HEK293 (cell line): ENCODE measurements around the gene PIP5K1C.

Source experiments
- CTCF ChIA-PET: fragments of 350-600 bp; formaldehyde crosslinking; extraction: SDS; loops from one replicate; lab custom pipeline; 2021; ENCODE audit warnings: antibody characterized with exemption; lab: Yijun Ruan, JAX
- POLR2A ChIA-PET: fragments of 300-600 bp; formaldehyde crosslinking; extraction: SDS; loops from one replicate; lab custom pipeline; 2020; ENCODE audit warnings: antibody characterized with exemption, inconsistent platforms; lab: Yijun Ruan, JAX
- H3K27ac ChIP-seq: fragments of 200-500 bp; sonication (Bioruptor generic); 2 replicates; pipeline ENCODE4 v1.5.1; 2014; ENCODE audit warnings: low read depth, low read length, control low read depth, inconsistent platforms; ENCODE audit errors: extremely low read depth
- H3K36me3 ChIP-seq, 2 experiments: fragments of 200-500 bp in 1 of 2; sonication (Bioruptor generic) in 1 of 2; 1 replicate in 1 of 2; 2 replicates in 1 of 2; pipeline ENCODE4 v1.5.1; 2014 to 2017; ENCODE audit warnings: inconsistent platforms in 2 of 2, low read length in 2 of 2; ENCODE audit not compliant: control insufficient read depth in 2 of 2, insufficient read depth in 1 of 2
- H3K4me1 ChIP-seq: fragments of 200-500 bp; sonication (Bioruptor generic); 2 replicates; pipeline ENCODE4 v1.5.1; 2014; ENCODE audit warnings: mild to moderate bottlenecking, low read length, inconsistent platforms; ENCODE audit not compliant: control insufficient read depth, insufficient read depth
- H3K4me3 ChIP-seq: 2 replicates; pipeline ENCODE4 v1.5.1; 2011; ENCODE audit warnings: low read depth, mild to moderate bottlenecking, control low read depth, low read length, moderate library complexity
- H3K9me3 ChIP-seq: fragments of 200-500 bp; sonication (Bioruptor generic); 2 replicates; pipeline ENCODE4 v1.5.1; 2014; ENCODE audit warnings: low read depth, low read length, inconsistent platforms; ENCODE audit not compliant: control insufficient read depth, insufficient read depth
- ELK4 ChIP-seq: IDR thresholded peaks from 2 replicates; pipeline ENCODE4 v1.6.1; 2011; ENCODE audit warnings: mild to moderate bottlenecking, low read depth, low read length, borderline replicate concordance
- GLIS1 ChIP-seq: fragments of 450-650 bp; formaldehyde crosslinking; IDR thresholded peaks from 2 replicates; pipeline ENCODE4 v1.5.1; 2016; ENCODE audit warnings: missing biosample characterization, missing genetic modification characterization
- SCRT2 ChIP-seq: fragments of 450-650 bp; formaldehyde crosslinking; IDR thresholded peaks from 2 replicates; pipeline ENCODE4 v1.5.1; 2016; ENCODE audit warnings: missing biosample characterization, missing genetic modification characterization
- ZEB2 ChIP-seq: fragments of 450-650 bp; formaldehyde crosslinking; IDR thresholded peaks from 2 replicates; pipeline ENCODE4 v1.5.1; 2016; ENCODE audit warnings: missing biosample characterization, missing genetic modification characterization
- ZFP3 ChIP-seq: fragments of 450-650 bp; formaldehyde crosslinking; IDR thresholded peaks from 2 replicates; pipeline ENCODE4 v1.5.1; 2016; ENCODE audit warnings: low read depth, missing biosample characterization, missing genetic modification characterization
- ZNF169 ChIP-seq: fragments of 450-650 bp; formaldehyde crosslinking; IDR thresholded peaks from 2 replicates; pipeline ENCODE4 v1.5.1; 2016; ENCODE audit warnings: missing biosample characterization, missing genetic modification characterization
- ZNF214 ChIP-seq: fragments of 450-650 bp; formaldehyde crosslinking; IDR thresholded peaks from 2 replicates; pipeline ENCODE4 v1.5.1; 2017; ENCODE audit warnings: missing biosample characterization, mild to moderate bottlenecking, missing genetic modification characterization, borderline replicate concordance
- ZNF473 ChIP-seq: fragments of 450-650 bp; formaldehyde crosslinking; IDR thresholded peaks from 2 replicates; pipeline ENCODE4 v1.5.1; 2017; ENCODE audit warnings: missing biosample characterization, missing genetic modification characterization
- ZNF521 ChIP-seq: fragments of 450-650 bp; formaldehyde crosslinking; IDR thresholded peaks from 2 replicates; pipeline ENCODE4 v1.5.1; 2017; ENCODE audit warnings: missing biosample characterization, mild to moderate bottlenecking, missing genetic modification characterization
- ZNF677 ChIP-seq: fragments of 450-650 bp; IDR thresholded peaks from 2 replicates; pipeline ENCODE4 v1.5.0; 2018; ENCODE audit warnings: missing biosample characterization, mild to moderate bottlenecking, missing genetic modification characterization, moderate library complexity
- ZNF747 ChIP-seq: fragments of 450-650 bp; formaldehyde crosslinking; IDR thresholded peaks from 2 replicates; pipeline ENCODE4 v1.5.1; 2016; ENCODE audit warnings: missing biosample characterization, missing genetic modification characterization
- ZNF768 ChIP-seq: fragments of 450-650 bp; formaldehyde crosslinking; IDR thresholded peaks from 2 replicates; pipeline ENCODE4 v1.5.1; 2018; ENCODE audit warnings: missing biosample characterization, mild to moderate bottlenecking, missing genetic modification characterization
- TF ChIP-seq, protein P1 (sequence below): fragments of 450-650 bp; formaldehyde crosslinking; IDR thresholded peaks from 2 replicates; pipeline ENCODE4 v1.5.1; 2017; ENCODE audit warnings: missing biosample characterization, missing genetic modification characterization
- TF ChIP-seq, protein P2 (sequence below): fragments of 450-650 bp; formaldehyde crosslinking; IDR thresholded peaks from 2 replicates; pipeline ENCODE4 v1.5.1; 2016; ENCODE audit warnings: missing biosample characterization, missing genetic modification characterization
- TF ChIP-seq, protein P3 (sequence below): fragments of 450-650 bp; formaldehyde crosslinking; IDR thresholded peaks from 2 replicates; pipeline ENCODE4 v1.5.1; 2016; ENCODE audit warnings: missing biosample characterization, missing genetic modification characterization
- TF ChIP-seq, protein P4 (sequence below): fragments of 450-650 bp; formaldehyde crosslinking; IDR thresholded peaks from 2 replicates; pipeline ENCODE4 v1.5.0; 2017; ENCODE audit warnings: missing biosample characterization, missing genetic modification characterization, borderline replicate concordance
- TF ChIP-seq, protein P5 (sequence below): sonication (generic); formaldehyde crosslinking; IDR thresholded peaks from 2 replicates; pipeline ENCODE4 v1.8.1; 2022; ENCODE audit warnings: mild to moderate bottlenecking, moderate library complexity, missing genetic modification reagents

PIP5K1C gene

GRCh38 chr19:3725121-3725520 lies 24.9 kb upstream of the PIP5K1C start:
- TF ChIP-seq, protein P1, sequence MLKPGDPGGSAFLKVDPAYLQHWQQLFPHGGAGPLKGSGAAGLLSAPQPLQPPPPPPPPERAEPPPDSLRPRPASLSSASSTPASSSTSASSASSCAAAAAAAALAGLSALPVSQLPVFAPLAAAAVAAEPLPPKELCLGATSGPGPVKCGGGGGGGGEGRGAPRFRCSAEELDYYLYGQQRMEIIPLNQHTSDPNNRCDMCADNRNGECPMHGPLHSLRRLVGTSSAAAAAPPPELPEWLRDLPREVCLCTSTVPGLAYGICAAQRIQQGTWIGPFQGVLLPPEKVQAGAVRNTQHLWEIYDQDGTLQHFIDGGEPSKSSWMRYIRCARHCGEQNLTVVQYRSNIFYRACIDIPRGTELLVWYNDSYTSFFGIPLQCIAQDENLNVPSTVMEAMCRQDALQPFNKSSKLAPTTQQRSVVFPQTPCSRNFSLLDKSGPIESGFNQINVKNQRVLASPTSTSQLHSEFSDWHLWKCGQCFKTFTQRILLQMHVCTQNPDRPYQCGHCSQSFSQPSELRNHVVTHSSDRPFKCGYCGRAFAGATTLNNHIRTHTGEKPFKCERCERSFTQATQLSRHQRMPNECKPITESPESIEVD (tag by site-specific recombination): no peak
- TF ChIP-seq ZNF768 (tag by site-specific recombination): 0 out of 2 replicates have a peak, but pooled peaks have one; percentile 41
- H3K4me1 ChIP-seq: no peaks in the 10 kb centered on the region
- ChIA-PET CTCF (interaction anchor here (0.6 kb wide), 3 partner anchors 37 to 180 kb away, joined by 3 read pairs; partner anchors contain the start of gene MRPL54), POLR2A (no interaction called here)
- H3K4me3 ChIP-seq: no peak overlapping the region
- no peaks in the 10 kb centered on the region for H3K9me3 ChIP-seq
- no peaks in the 10 kb centered on the region for H3K36me3 ChIP-seq
- H3K27ac ChIP-seq: no peak overlapping the region

GRCh38 chr19:3723883-3724282 lies 23.6 kb upstream of the PIP5K1C start:
- CTCF ChIA-PET: interaction anchor here (1.2 kb wide), 1 partner anchor 11 kb away, joined by 3 read pairs; no protein-coding TSS in a partner anchor
- H3K4me3 ChIP-seq: no peak overlapping the region
- no peak overlapping the region for H3K27ac ChIP-seq
- TF ChIP-seq ZNF473 (tag by site-specific recombination): no peak
- TF ChIP-seq, protein P2, sequence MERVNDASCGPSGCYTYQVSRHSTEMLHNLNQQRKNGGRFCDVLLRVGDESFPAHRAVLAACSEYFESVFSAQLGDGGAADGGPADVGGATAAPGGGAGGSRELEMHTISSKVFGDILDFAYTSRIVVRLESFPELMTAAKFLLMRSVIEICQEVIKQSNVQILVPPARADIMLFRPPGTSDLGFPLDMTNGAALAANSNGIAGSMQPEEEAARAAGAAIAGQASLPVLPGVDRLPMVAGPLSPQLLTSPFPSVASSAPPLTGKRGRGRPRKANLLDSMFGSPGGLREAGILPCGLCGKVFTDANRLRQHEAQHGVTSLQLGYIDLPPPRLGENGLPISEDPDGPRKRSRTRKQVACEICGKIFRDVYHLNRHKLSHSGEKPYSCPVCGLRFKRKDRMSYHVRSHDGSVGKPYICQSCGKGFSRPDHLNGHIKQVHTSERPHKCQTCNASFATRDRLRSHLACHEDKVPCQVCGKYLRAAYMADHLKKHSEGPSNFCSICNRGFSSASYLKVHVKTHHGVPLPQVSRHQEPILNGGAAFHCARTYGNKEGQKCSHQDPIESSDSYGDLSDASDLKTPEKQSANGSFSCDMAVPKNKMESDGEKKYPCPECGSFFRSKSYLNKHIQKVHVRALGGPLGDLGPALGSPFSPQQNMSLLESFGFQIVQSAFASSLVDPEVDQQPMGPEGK (tag by site-specific recombination): peak; percentile 35
- POLR2A ChIA-PET: interaction anchor here (1.4 kb wide), 1 partner anchor 39 kb away, joined by 4 read pairs; the partner anchor contains the start of gene MRPL54
- H3K4me1 ChIP-seq: no peaks in the 10 kb centered on the region
- no peaks in the 10 kb centered on the region for H3K36me3 ChIP-seq
- H3K9me3 ChIP-seq: no peaks in the 10 kb centered on the region

DNA sequence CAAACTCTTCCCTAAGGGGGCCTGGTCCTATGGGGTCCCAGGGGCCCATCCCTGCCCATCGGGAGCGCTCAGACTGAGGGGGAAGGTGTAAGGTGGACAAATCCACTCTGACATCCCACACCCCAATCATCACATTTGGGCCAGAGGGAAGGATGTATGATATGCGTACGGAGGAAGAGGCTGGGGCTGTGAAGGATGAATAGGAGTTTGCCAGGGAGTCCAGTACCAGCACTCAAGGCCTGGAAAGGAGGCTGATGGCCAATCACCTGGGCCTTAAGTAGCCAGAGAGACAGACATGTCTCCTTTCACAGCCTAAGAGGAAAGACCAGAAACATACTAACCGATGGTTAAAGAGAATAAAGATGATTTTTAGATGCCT lies 22.8 kb upstream of the PIP5K1C start:
- ChIA-PET CTCF (interaction anchor here (1.2 kb wide), 1 partner anchor 10 kb away, joined by 3 read pairs; no protein-coding TSS in a partner anchor), POLR2A (interaction anchor here (0.6 to 1.4 kb wide), 2 partner anchors 40 to 265 kb away, joined by 3 to 4 read pairs; partner anchors contain the start of gene MRPL54)
- Histone ChIP-seq H3K27ac (no peak overlapping the region), H3K36me3 (no peaks in the 10 kb centered on the region), H3K4me3 (no peak overlapping the region), H3K9me3 (no peaks in the 10 kb centered on the region), H3K4me1 (no peaks in the 10 kb centered on the region)
- TF ChIP-seq ZNF521 (no peak), SCRT2 (tag by site-specific recombination) (peak; percentile 18; the same call in 1 of the 2 replicates), ZNF747 (tag by site-specific recombination) (no peak), GLIS1 (tag by site-specific recombination) (no peak), ZNF677 (tag by site-specific recombination) (no peak), ZNF169 (no peak), ZNF214 (tag by site-specific recombination) (no peak), ELK4 (no peak), ZFP3 (tag by site-specific recombination) (peak; percentile 97), ZEB2 (tag by site-specific recombination) (no peak)
- TF ChIP-seq, protein P3, sequence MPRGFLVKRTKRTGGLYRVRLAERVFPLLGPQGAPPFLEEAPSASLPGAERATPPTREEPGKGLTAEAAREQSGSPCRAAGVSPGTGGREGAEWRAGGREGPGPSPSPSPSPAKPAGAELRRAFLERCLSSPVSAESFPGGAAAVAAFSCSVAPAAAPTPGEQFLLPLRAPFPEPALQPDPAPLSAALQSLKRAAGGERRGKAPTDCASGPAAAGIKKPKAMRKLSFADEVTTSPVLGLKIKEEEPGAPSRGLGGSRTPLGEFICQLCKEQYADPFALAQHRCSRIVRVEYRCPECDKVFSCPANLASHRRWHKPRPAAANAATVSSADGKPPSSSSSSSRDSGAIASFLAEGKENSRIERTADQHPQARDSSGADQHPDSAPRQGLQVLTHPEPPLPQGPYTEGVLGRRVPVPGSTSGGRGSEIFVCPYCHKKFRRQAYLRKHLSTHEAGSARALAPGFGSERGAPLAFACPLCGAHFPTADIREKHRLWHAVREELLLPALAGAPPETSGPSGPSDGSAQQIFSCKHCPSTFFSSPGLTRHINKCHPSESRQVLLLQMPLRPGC: no peak
- TF ChIP-seq, protein P4, sequence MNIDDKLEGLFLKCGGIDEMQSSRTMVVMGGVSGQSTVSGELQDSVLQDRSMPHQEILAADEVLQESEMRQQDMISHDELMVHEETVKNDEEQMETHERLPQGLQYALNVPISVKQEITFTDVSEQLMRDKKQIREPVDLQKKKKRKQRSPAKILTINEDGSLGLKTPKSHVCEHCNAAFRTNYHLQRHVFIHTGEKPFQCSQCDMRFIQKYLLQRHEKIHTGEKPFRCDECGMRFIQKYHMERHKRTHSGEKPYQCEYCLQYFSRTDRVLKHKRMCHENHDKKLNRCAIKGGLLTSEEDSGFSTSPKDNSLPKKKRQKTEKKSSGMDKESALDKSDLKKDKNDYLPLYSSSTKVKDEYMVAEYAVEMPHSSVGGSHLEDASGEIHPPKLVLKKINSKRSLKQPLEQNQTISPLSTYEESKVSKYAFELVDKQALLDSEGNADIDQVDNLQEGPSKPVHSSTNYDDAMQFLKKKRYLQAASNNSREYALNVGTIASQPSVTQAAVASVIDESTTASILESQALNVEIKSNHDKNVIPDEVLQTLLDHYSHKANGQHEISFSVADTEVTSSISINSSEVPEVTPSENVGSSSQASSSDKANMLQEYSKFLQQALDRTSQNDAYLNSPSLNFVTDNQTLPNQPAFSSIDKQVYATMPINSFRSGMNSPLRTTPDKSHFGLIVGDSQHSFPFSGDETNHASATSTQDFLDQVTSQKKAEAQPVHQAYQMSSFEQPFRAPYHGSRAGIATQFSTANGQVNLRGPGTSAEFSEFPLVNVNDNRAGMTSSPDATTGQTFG (tag by site-specific recombination): no peak
- TF ChIP-seq, protein P5, sequence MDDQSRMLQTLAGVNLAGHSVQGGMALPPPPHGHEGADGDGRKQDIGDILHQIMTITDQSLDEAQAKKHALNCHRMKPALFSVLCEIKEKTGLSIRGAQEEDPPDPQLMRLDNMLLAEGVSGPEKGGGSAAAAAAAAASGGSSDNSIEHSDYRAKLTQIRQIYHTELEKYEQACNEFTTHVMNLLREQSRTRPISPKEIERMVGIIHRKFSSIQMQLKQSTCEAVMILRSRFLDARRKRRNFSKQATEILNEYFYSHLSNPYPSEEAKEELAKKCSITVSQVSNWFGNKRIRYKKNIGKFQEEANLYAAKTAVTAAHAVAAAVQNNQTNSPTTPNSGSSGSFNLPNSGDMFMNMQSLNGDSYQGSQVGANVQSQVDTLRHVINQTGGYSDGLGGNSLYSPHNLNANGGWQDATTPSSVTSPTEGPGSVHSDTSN (CRISPR knock-in tag): no peak
